GM19351 (cell line): ENCODE results near the gene SPINK14.

ENCODE experiments used
- ATAC-seq: cut with Tn5 transposase; IDR thresholded peaks from one replicate; pipeline ENCODE4 v1.9.1; 2021; ENCODE audit warnings: mild to moderate bottlenecking, moderate library complexity; ENCODE audit not compliant: unreplicated experiment

Gene SPINK14

DNA sequence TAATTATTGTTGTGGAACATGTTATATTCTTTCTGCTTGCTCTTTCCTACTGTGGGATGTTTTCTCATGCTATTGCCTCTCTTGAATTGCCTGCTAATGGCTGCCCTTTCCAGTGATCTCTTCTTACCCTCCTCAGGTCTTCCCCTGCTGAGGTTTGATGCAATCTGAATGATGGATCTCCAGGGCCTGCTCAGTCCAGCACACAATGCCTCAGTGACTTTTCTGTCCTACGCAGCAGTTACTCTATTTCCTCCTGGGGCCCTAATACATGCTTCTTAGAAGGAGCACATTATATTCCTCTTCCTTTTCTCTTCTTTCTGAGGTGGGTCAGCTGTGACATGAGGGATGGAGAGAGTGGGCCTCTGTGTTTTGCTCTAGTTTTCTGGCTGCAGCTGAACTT lies at the start of gene SPINK14:
TSS of gene SPINK14 (plus strand) at position 301 of the 400 bp plus-strand sequence. CDS start 1,187 bp downstream, outside the sequence.
- ATAC-seq = no peak

DNA sequence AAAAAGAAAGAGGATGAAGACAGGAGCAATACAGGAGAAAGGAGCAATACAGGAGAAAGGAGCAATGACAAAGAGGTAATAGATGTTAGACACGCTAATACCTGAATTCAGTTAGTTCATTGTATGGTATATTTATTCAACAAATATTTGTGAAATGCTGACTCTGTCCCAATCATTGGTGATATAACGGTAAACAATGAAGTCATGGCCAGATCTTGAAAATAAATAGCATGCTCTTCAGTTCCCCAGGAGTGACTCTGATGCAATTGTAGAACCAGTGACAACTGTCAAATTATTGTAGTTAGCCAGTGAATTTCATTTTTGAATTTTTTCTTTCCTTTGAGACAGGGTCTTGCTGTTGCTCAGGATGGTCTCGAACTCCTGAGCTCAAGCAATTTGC lies 48.0 kb upstream of the SPINK14 start:
- ATAC-seq = no peak

DNA sequence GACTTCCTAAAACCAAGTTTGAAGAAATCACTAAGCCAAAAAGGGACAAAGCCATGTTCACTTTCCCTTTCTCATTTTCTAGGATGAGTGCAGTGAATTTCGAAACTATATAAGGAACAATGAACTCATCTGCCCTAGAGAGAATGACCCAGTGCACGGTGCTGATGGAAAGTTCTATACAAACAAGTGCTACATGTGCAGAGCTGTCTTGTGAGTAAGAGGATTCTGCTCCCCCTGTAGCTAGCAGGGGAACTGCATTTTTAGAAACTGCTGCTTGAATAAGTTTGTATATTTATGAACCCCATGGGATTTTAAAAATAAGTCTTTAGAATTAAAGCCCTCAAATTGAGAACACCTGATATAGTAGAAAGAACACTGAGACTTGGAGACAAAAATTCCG lies 42.7 kb upstream of the SPINK14 start:
- ATAC-seq = peak; percentile 64

DNA sequence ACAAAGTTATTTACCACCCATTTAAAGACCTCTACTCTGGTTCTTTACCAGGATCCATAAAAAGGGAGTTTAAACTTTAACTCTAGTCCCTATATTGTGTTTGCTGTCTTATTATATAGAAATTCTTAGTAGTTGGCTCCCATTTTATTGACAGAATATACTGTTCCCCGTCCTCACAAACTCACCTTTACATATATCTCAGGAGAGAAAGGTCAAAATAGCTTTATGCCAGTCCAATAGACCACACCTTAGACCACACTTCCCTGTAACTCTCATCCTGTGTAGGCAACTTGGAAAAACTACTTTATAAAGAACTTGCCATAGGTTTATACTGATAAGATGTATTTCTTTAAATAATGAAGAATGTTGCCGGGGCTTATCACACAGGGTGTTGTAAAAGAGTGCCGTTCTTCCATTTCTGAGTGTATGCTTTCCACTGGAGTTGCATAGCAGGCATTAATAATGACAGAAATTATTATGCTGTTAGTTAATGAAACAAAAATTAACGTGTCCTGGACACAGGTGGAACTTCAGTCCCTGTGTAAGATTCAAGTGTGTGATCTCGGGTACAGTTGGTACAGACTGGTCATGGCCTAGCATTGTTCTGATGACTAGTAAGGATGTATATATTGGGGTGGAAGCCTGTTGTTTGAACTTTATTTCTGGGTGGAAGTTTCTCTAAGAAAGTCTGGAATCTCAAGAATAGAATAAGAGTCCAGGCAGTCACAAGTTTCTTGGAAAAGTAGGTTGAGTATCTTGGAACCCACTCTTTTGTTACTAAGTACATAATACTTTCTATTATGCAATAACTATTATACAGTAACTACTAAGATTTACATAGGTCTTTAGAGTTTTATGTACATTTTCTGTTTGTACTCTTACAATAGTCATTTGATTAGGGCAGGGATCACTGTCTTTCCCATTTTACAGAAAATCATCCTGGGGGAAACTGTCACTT lies 33.0 kb upstream of the SPINK14 start:
- ATAC-seq = no peak

- ATAC-seq = no peak
Measured at GRCh38 chr5:148140846-148141245, 27.5 kb upstream of the SPINK14 start.

DNA sequence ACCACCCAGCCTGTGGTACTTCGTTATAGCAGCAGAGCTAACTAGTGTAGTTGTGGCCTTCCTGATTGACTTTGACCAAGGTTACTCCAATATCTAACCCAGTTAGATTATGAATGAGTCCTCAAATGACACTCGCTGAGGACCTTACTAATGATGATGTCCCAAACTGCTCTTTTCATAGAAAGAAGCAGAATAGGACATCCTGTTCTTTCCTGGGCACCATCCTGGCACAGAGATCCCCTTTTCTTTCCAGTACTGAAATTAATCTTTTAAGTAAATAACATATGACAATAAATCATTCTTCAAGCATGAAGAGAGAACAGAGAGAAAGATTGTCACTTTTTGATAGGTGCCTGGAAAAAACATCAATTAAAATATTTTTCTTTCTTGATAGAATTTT lies 26.7 kb upstream of the SPINK14 start:
- no peak for ATAC-seq

- ATAC-seq = no peak
Measured at GRCh38 chr5:148145916-148146315, 22.4 kb upstream of the SPINK14 start.

GRCh38 chr5:148146487-148146886 lies 21.9 kb upstream of the SPINK14 start:
- ATAC-seq = no peak

DNA sequence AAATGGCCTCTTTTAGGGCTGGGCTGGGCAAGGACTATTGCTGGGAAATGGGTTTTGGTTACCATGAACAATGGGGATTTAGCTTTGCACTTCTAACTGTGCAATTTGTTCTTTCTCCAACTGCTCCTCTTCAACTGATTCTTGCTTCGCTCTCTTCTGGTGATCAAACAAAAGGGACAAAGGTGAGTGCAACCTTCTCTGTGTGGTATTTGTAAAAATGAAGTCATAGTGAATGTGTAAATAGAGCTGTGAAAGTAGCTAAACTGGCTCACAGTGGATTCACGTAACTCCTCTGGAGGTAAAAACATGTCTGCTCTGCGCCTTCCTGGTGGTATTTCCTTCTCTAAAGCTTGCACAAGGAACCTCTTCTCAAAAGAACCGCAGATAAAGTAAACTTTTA lies 20.9 kb upstream of the SPINK14 start:
- ATAC-seq = no peak

DNA sequence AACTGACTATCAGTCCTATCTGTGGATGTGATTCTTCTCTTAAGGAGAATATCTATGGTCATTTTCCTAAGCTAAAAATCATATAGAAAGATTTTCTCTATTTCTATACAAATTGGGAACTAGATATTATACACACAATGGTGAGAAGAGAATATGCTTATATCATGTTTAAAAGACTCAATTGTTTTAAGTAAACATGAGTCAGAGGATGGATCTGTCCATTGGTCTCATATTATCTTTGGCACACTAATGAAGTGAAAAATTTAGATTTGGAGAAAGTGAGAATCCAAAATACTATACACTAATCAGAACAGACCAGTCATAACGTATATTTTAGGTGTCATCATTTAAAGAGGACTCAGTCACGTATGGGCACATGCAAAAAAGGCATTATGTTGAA lies 16.5 kb upstream of the SPINK14 start:
- ATAC-seq = no peak

DNA sequence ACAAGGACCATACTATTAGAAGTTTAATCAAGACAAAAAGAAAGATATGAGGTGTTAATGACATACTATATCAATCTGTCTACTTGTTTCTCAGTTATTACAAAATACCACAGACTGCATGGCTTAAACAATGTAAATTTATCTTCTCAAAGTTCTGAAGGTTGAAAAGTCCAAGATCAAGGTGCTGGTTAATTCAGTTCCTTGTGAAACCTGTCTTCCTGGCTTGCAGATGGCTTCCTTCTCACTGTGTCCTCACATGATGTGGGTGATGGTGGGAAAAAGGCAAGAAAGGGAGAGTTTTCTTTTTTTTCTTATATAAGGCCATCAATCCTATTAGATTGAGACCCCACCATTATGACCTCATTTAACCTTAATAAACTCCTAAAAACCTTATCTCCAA lies 15.6 kb upstream of the SPINK14 start:
- no peak for ATAC-seq

- ATAC-seq = no peak
Measured at GRCh38 chr5:148156609-148157008, 11.7 kb upstream of the SPINK14 start.

DNA sequence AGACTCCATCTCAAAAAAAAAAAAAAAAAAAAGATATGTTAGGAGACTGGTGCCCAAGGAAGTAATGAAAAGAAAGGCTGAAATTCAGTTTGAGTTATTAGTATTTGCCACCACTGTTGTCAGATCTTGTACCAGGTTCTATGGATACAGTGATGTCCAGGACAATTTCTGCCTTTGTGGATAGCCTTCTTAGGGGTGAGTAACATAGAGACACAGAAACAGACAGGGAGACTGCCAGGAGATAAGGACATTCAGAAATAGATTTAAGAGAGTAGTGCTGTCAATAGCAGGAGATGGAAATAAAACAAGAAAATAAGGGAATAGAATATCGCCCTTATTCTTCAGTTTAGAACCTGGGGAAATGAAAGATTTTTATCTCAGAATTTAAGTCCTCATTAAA lies 6.3 kb upstream of the SPINK14 start:
- no peak for ATAC-seq

- ATAC-seq = no peak
Measured at GRCh38 chr5:148163345-148163744, 5.0 kb upstream of the SPINK14 start.

DNA sequence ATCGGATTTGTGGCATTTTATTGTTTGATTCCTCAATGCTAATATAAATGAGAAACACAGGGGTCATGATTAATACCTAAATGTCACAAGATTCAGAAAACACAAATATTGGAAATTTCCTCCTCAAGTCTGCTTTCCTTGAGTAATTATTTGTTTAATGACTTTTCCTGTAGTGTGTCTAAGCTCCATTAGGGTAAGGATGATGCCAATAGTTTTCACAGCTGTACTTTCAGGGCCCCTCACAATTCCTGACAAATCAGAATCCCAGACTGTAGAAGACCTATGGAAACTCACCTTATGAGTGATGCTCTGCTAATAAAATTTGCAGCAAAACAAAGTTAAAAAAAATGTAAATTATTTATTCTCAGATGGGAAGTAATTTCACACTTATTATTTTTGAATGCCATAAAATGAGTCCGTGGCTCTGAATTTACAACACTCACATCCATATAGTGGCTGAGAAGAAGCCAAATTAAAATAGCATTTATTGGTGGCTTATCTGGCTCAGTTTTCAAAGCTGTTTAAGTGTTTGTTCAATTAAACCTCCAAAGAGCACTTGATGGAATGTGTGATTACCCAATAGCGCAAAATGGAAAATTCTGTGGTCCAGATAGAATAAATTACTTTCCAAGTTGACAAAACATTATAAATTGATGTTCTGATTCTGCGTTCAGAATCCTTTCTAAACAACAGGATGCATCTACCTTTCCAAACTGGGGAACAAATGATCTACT lies 1.6 kb upstream of the SPINK14 start:
- ATAC-seq = no peak

GRCh38 chr5:148172377-148172776 lies 4.0 kb downstream of the SPINK14 start:
- ATAC-seq = no peak

DNA sequence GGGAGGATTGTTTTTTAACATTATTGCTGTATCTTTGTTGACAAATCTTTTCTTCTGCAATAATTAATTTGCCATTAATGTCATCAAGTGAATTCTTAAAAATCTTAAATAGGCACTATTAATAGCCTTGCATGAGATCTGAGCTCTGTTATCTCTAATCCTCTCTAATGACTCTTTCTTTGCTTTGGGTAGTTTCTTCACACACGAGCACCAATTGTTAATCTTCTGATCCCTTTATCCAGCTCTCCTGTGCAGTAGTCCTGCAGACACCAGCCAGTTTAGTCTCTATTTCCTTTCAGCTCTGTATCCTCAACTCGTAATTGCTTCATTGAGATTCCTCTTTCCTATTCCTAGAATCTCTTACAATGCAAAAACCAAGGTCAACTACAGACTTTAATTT lies 8.1 kb downstream of the SPINK14 start:
- no peak for ATAC-seq

- ATAC-seq = no peak
Measured at GRCh38 chr5:148177207-148177606, 8.9 kb downstream of the SPINK14 start.

GRCh38 chr5:148179234-148179824 lies 11.0 kb downstream of the SPINK14 start:
- peak; percentile 85 for ATAC-seq

GRCh38 chr5:148186248-148187003 lies 18.1 kb downstream of the SPINK14 start:
- peak; percentile 80 for ATAC-seq

GRCh38 chr5:148191010-148191409 lies 22.7 kb downstream of the SPINK14 start:
- no peak for ATAC-seq
